WI38 (cell line): ENCODE measurements around the gene ACAD11.

Experiments used
- H3K4me3 ChIP-seq: 2 replicates; pipeline ENCODE4 v1.5.1; 2011; ENCODE audit warnings: low read depth, mild to moderate bottlenecking, control low read depth, low read length
- TF ChIP-seq, protein P1 (sequence below): IDR thresholded peaks from 2 replicates; pipeline ENCODE4 v1.5.1; 2012; ENCODE audit warnings: low read depth, mild to moderate bottlenecking, control low read depth, low read length

The ACAD11 gene

DNA sequence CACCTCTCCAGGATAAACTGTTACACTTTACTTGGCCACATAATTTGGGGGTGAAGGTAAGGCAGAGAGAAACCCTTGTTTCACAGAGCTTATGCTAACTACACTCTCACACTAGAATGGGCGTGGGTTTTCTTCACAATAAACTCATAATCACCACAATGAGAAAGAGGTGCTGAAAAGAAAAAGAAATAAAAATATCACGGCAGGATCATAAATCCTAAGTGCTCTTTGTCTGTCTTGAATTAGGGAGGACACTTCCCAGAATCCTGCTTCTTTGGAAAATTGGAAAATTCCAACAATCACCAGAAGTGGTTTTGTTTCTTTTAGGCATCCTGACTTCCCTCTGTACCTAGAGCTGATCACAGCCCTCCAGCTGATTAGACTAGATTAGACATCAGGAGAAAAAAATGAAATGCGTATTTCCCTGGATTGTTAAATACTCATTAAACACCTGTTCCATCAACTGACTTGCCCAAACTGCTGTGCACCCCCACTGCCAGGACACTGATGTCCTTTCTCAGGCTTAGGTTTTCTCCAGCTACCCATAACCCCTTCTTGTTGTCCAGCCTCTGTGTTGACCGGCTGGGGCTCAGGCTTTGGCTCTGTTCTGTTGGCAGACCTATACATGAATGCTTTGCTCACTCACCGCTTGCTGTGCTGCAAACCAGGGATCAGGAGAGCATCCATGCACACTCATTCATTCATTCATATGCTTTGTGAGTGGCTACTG lies 104.1 kb downstream of the ACAD11 start:
- H3K4me3 ChIP-seq = no peak overlapping the region
- TF ChIP-seq, protein P1, sequence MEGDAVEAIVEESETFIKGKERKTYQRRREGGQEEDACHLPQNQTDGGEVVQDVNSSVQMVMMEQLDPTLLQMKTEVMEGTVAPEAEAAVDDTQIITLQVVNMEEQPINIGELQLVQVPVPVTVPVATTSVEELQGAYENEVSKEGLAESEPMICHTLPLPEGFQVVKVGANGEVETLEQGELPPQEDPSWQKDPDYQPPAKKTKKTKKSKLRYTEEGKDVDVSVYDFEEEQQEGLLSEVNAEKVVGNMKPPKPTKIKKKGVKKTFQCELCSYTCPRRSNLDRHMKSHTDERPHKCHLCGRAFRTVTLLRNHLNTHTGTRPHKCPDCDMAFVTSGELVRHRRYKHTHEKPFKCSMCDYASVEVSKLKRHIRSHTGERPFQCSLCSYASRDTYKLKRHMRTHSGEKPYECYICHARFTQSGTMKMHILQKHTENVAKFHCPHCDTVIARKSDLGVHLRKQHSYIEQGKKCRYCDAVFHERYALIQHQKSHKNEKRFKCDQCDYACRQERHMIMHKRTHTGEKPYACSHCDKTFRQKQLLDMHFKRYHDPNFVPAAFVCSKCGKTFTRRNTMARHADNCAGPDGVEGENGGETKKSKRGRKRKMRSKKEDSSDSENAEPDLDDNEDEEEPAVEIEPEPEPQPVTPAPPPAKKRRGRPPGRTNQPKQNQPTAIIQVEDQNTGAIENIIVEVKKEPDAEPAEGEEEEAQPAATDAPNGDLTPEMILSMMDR = no peak

DNA sequence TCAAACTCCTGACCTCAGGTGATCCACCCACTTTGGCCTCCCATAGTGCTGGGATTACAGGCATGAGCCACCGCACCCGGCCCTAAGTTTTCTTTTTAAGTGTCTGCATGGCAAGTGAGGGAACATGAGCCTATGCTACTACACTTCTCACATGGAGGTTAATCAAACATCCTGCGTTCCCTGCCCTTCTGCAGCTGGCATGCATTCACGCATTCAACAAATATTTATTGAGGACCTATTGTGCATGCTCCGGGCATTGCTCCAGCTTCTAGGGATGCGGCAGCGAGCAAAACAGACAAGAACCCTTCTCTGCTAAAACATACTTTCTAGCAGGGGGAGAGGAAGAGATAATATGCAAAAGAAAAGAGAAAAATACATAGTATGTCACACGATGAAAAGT lies 105.2 kb downstream of the ACAD11 start:
- TF ChIP-seq, protein P1 = no peak
- H3K4me3 ChIP-seq = no peak overlapping the region

- TF ChIP-seq, protein P1 = no peak
- no peak overlapping the region for H3K4me3 ChIP-seq
Measured at GRCh38 chr3:132553826-132554225, 105.8 kb downstream of the ACAD11 start.

GRCh38 chr3:132550579-132551305 lies 108.9 kb downstream of the ACAD11 start:
- H3K4me3 ChIP-seq = no peak overlapping the region
- TF ChIP-seq, protein P1 = no peak

DNA sequence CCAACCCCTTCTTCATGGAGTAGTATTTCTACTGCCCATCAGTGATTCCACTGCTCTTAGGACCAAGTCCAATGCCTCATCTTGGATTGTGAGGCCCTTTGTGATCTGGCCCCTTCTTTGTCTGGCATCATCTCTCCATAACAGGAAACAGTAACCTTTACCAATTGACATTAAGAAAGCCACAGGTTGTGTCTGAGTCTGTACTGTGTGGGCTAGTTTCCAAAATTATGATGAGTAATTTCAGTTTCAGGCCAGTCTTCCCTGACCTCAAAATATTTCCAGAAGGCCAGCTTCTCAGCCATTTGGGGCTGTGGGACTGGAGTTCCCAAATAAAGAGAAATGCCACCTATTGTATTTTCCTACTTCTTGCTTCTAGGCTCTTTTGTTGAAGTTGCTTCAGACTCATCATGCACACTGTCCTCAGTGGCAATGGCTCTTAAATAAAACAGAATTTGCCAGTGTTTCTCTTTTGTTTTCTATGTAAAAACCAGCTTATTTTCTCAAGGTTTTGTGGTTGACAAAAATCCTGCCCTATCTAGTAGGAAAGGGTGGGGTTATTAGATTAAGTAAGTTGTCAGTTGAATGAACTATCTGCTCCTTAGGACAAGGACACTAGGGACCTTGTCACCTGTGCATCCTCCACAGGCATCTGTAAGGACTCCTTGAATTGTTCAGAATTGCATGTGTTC lies 109.6 kb downstream of the ACAD11 start:
- no peak overlapping the region for H3K4me3 ChIP-seq
- TF ChIP-seq, protein P1 = no peak

DNA sequence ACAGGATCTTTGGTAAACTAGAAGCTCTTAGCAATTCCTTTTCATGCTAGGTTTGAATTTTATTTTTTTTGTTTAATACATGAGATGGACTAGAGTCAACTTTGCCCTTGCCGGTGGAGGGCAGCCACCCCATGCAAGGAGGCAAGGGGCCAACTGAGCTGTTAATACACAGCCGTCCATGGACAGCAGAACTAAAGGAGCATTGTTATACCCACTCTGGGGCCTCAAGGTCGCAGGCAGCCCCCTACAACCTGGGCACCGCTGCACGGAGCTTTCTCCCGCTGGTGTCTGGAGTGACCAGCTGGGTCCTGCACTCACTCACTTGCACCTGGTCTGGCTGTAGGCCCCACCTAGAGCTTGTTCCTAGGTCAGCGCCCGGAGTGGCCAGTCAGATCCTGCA lies 110.4 kb downstream of the ACAD11 start:
- TF ChIP-seq, protein P1 = no peak
- no peak overlapping the region for H3K4me3 ChIP-seq

DNA sequence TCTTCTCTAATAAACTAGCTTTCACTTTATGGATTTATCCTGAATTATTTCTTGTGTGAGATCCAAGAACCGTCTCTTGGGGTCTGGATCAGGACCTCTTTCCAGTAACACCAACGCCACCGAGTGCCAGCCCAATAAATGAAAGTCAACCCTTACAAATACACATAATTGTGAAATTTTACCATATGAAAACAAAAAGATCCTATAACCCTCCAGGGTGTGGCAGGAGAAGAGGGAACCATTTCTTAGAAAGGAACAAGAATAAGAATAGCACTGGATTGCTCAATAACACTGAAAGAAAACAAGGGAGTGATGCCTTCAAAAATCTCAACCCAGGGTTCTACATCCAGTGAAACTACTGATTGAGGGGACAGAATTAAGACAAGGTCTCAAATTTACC lies 114.1 kb downstream of the ACAD11 start:
- TF ChIP-seq, protein P1 = no peak
- H3K4me3 ChIP-seq = no peak overlapping the region
